Activated CD4-positive, alpha-beta T cell treated with anti-CD3 and anti-CD28 coated beads, Interleukin-2, amount 50 U/mL, for 16 hours (primary cell): ENCODE measurements around the gene C10orf95.

Experiments
- DNase-seq: peaks from one replicate; pipeline ENCODE4 v3.0.0-alpha.2; 2020

C10orf95 gene

GRCh38 chr10:102433619-102434046 is 17.7 kb downstream of the C10orf95 start:
- no peak for DNase-seq

- DNase-seq, result peak; percentile 98
These were observed 19.0 kb downstream of the C10orf95 start, which contains the start of gene CUEDC2 for GRCh38 chr10:102432162-102432950. Gene CUEDC2 (minus strand): TSS chr10:102432574. CDS start chr10:102425188, 7,386 bp downstream.

GRCh38 chr10:102431452-102432124 is 19.8 kb downstream of the C10orf95 start:
- DNase-seq, result no peak

GRCh38 chr10:102429468-102429867 is 21.9 kb downstream of the C10orf95 start:
- no peak for DNase-seq

- DNase-seq, result no peak
These were observed 24.5 kb downstream of the C10orf95 start for GRCh38 chr10:102426803-102427287.

- no peak for DNase-seq
These were observed 25.9 kb downstream of the C10orf95 start for GRCh38 chr10:102425444-102425843.

GRCh38 chr10:102424916-102425315 is 26.4 kb downstream of the C10orf95 start:
- no peak for DNase-seq

- DNase-seq, result no peak
These were observed 27.2 kb downstream of the C10orf95 start for GRCh38 chr10:102424145-102424544.

GRCh38 chr10:102423372-102423968 is 27.9 kb downstream of the C10orf95 start:
- no peak for DNase-seq

GRCh38 chr10:102422545-102423129 is 28.7 kb downstream of the C10orf95 start:
- peak; percentile 67 for DNase-seq

GRCh38 chr10:102421757-102422512 is 29.4 kb downstream of the C10orf95 start:
- DNase-seq, result no peak

- no peak for DNase-seq
These were observed 29.9 kb downstream of the C10orf95 start for GRCh38 chr10:102421507-102421756.

- peak; percentile 97 for DNase-seq
These were observed 30.4 kb downstream of the C10orf95 start, which contains the start of gene FBXL15 for GRCh38 chr10:102420714-102421506. Gene FBXL15 (plus strand): TSS chr10:102420836. CDS start chr10:102421130, 294 bp downstream.

- DNase-seq, result no peak
These were observed 31.1 kb downstream of the C10orf95 start for GRCh38 chr10:102420181-102420713.

- peak; percentile 64 for DNase-seq
These were observed 31.8 kb downstream of the C10orf95 start for GRCh38 chr10:102419269-102420180.

GRCh38 chr10:102418622-102419268 is 32.6 kb downstream of the C10orf95 start, which contains the start of gene PSD:
Gene PSD (minus strand): TSS chr10:102418785. CDS start chr10:102417038, 1,747 bp downstream.
- DNase-seq, result no peak

GRCh38 chr10:102416695-102417094 is 34.6 kb downstream of the C10orf95 start:
- no peak for DNase-seq

GRCh38 chr10:102416283-102416682 is 35.1 kb downstream of the C10orf95 start:
- DNase-seq, result no peak

- no peak for DNase-seq
These were observed 36.6 kb downstream of the C10orf95 start for GRCh38 chr10:102414749-102415148.
